Measurements from ENCODE around the gene TUBA3D.
"Not testable (repeated sequence)": the region's sequence is repeated elsewhere in the genome, so short reads cannot be mapped to it uniquely, and the experiment has no call there.

TUBA3D gene

GRCh38 chr2:131475831-131476230, at the start of gene TUBA3D:
Gene TUBA3D, plus strand, starts transcription at chr2:131476119. Its CDS starts 81 bp downstream, at chr2:131476200.
- no peak for FAIRE-seq

GRCh38 chr2:131426727-131427126, 49.2 kb upstream of the TUBA3D start:
- FAIRE-seq: no peak

GRCh38 chr2:131431336-131431735, 44.6 kb upstream of the TUBA3D start:
- no peak for FAIRE-seq

GRCh38 chr2:131440742-131441468, 35.0 kb upstream of the TUBA3D start:
- not testable (repeated sequence) for FAIRE-seq

- not testable (repeated sequence) for FAIRE-seq
Observed at GRCh38 chr2:131444736-131445514, 31.0 kb upstream of the TUBA3D start.

- not testable (repeated sequence) for FAIRE-seq
Observed at GRCh38 chr2:131445515-131445797, 30.5 kb upstream of the TUBA3D start.

GRCh38 chr2:131445896-131446295, 30.0 kb upstream of the TUBA3D start:
- no peak for FAIRE-seq

- not testable (repeated sequence) for FAIRE-seq
Observed at GRCh38 chr2:131447981-131448380, 27.9 kb upstream of the TUBA3D start.

GRCh38 chr2:131451265-131451949, 24.5 kb upstream of the TUBA3D start:
- FAIRE-seq: not testable (repeated sequence)

GRCh38 chr2:131454914-131455313, 21.0 kb upstream of the TUBA3D start:
- FAIRE-seq: not testable (repeated sequence)

- not testable (repeated sequence) for FAIRE-seq
Observed at GRCh38 chr2:131467722-131468121, 8.2 kb upstream of the TUBA3D start.

GRCh38 chr2:131470944-131471343, 5.0 kb upstream of the TUBA3D start:
- FAIRE-seq: not testable (repeated sequence)

- not testable (repeated sequence) for FAIRE-seq
Observed at GRCh38 chr2:131471624-131472023, 4.3 kb upstream of the TUBA3D start.

GRCh38 chr2:131473266-131473665, 2.7 kb upstream of the TUBA3D start:
- not testable (repeated sequence) for FAIRE-seq

- not testable (repeated sequence) for FAIRE-seq
Observed at GRCh38 chr2:131476363-131476762, 444 bp downstream of the TUBA3D start.

- FAIRE-seq: not testable (repeated sequence)
Observed at GRCh38 chr2:131477227-131477626, 1.3 kb downstream of the TUBA3D start.

GRCh38 chr2:131478074-131478849, 2.3 kb downstream of the TUBA3D start:
- FAIRE-seq: not testable (repeated sequence)

- not testable (repeated sequence) for FAIRE-seq
Observed at GRCh38 chr2:131478850-131479461, 3.0 kb downstream of the TUBA3D start.

- not testable (repeated sequence) for FAIRE-seq
Observed at GRCh38 chr2:131480351-131480750, 4.4 kb downstream of the TUBA3D start.

GRCh38 chr2:131482506-131483155, 6.7 kb downstream of the TUBA3D start:
- FAIRE-seq: not testable (repeated sequence)

- not testable (repeated sequence) for FAIRE-seq
Observed at GRCh38 chr2:131483981-131484820, 8.3 kb downstream of the TUBA3D start.
